Neutrophil (primary cell): ENCODE measurements around the gene BICD1.

Experiments
- H3K27ac ChIP-seq: fragments of 200-600 bp; sonication (generic); 2 replicates; pipeline ENCODE4 v1.5.1; 2016; ENCODE audit warnings: mild to moderate bottlenecking, moderate library complexity
- H3K27me3 ChIP-seq: fragments of 200-600 bp; sonication (generic); 2 replicates; pipeline ENCODE4 v1.6.0; 2016; ENCODE audit warnings: mild to moderate bottlenecking
- H3K36me3 ChIP-seq: fragments of 200-600 bp; sonication (generic); 2 replicates; pipeline ENCODE4 v1.5.1; 2017
- H3K4me1 ChIP-seq, 2 experiments: fragments of 200-600 bp in 1 of 2; sonication (generic) in 1 of 2; 1 replicate in 1 of 2; 2 replicates in 1 of 2; pipeline versions ENCODE4 v1.5.1 to v1.6.1; 2013 to 2016; ENCODE audit warnings: low read depth in 1 of 2, low read length in 1 of 2, mild to moderate bottlenecking in 1 of 2, moderate library complexity in 1 of 2; ENCODE audit not compliant: control insufficient read depth in 1 of 2, insufficient read depth in 1 of 2
- H3K4me3 ChIP-seq, 2 experiments: fragments of 200-600 bp in 1 of 2; sonication (generic) in 1 of 2; 1 replicate in 1 of 2; 2 replicates in 1 of 2; pipeline ENCODE4 v1.5.1; 2013 to 2016; ENCODE audit warnings: low read depth in 1 of 2, low read length in 1 of 2, mild to moderate bottlenecking in 1 of 2, moderate library complexity in 1 of 2
- H3K9me3 ChIP-seq: fragments of 200-600 bp; sonication (generic); 2 replicates; pipeline ENCODE4 v1.5.1; 2016
- TF ChIP-seq, protein P1 (sequence below): fragments of 200-600 bp; sonication (generic); IDR thresholded peaks from 2 replicates; pipeline ENCODE4 v1.5.1; 2016; ENCODE audit warnings: antibody characterized with exemption

BICD1 gene

DNA sequence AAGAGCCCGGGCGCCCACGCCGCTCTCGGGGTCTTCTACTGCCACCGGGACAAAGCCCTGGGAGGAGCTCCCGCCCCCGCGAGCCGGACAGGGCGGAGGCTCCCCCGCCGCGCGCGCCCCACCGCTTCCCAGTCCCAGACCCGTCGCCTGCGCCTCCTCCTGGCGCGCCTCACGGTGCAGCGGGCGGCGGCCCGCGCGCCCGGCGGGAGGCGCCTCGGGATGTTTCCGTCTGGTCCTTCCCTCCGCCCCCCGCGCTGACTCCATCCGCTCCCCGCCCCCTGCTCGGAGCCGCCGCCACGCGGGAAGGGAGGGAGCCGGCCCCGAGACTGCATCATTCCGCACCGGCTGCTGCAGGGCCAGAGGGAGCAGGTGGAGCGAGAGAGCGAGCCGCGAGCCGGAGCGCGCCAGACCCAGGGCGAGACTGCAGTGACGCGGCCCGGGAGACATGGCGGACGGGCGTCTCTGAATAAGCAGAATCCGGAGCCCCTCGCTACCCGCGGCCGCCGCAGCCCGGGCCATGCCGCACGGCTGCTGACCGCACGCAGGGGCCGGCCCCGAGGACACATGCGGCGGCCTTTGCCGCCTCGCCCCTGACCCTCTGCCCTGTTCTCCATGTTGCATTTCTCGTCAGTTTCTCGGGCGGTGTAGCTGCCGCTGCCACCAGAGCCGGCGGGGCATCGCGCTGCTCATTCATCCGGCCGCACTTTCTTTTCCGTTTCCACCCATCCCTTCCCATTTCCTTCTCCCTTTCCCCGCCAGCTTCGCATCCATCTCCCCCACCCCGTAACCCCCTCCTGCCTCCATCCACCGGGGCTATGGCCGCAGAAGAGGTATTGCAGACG lies at the start of gene BICD1:
Gene BICD1 (plus strand): TSS at position 331 of the 842 bp plus-strand sequence. CDS start 485 bp downstream, at position 816.
- peaks cover 11 to 17% of the 10 kb centered on the region in 2 experiments for H3K4me1 ChIP-seq
- TF ChIP-seq, protein P1, sequence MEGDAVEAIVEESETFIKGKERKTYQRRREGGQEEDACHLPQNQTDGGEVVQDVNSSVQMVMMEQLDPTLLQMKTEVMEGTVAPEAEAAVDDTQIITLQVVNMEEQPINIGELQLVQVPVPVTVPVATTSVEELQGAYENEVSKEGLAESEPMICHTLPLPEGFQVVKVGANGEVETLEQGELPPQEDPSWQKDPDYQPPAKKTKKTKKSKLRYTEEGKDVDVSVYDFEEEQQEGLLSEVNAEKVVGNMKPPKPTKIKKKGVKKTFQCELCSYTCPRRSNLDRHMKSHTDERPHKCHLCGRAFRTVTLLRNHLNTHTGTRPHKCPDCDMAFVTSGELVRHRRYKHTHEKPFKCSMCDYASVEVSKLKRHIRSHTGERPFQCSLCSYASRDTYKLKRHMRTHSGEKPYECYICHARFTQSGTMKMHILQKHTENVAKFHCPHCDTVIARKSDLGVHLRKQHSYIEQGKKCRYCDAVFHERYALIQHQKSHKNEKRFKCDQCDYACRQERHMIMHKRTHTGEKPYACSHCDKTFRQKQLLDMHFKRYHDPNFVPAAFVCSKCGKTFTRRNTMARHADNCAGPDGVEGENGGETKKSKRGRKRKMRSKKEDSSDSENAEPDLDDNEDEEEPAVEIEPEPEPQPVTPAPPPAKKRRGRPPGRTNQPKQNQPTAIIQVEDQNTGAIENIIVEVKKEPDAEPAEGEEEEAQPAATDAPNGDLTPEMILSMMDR = no peak
- H3K27ac ChIP-seq = no peak within 1 kb of the TSS
- H3K36me3 ChIP-seq = no peaks in the 10 kb centered on the region
- peak within 1 kb of the TSS; percentile 59 to 69 for H3K4me3 ChIP-seq
- no peaks in the 10 kb centered on the region for H3K9me3 ChIP-seq
- H3K27me3 ChIP-seq = peaks cover 55% of the 10 kb centered on the region

DNA sequence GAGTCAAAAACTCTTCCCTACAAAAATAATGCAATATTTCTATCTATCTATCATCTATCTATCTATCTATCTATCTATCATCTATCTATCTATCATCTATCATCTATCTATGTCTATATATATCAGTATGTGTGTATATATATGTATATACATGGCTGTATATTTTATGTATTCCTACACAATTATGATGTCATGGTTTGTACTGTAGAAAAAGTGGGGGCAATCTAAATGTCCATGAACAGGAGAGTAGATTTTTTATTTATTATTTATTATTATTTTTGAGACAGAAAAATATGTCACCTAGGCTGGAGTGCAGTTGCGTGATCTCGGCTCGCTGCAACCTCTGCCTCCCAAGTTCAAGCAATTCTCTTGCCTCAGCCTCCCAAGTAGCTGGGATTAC lies 45.6 kb upstream of the BICD1 start:
- H3K9me3 ChIP-seq = no peaks in the 10 kb centered on the region

DNA sequence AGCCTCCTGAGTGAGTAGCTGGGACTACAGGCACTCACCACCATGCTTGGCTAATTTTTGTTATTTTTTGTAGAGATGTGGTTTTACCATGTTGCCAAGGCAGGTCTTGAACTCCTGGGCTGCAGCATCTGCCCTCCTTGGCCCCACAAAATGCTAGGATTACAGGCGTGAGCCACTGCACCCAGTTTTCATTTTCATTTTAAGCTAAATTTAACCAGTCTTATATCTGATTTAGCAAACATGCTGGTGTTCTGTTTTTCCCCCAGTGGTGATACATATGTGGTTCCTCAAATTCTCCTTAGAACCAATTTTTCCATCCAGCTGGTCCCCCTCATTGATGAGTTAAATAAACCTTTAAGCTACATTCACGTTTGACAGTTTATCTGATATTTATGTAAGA lies 43.8 kb upstream of the BICD1 start:
- TF ChIP-seq, protein P1 = no peak
- Histone ChIP-seq H3K27ac (no peak overlapping the region), H3K9me3 (no peaks in the 10 kb centered on the region), H3K4me1 (no peaks in the 10 kb centered on the region), H3K27me3 (no peaks in the 10 kb centered on the region), H3K36me3 (no peaks in the 10 kb centered on the region), H3K4me3 (no peak overlapping the region)

More for the DNA sequence above, 45.6 kb upstream of the BICD1 start:
- no peaks in the 10 kb centered on the region for H3K36me3 ChIP-seq
- no peak overlapping the region for H3K27ac ChIP-seq
- no peaks in the 10 kb centered on the region for H3K27me3 ChIP-seq
- H3K4me1 ChIP-seq = no peaks in the 10 kb centered on the region
- no peak overlapping the region for H3K4me3 ChIP-seq
- TF ChIP-seq, protein P1 = no peak

DNA sequence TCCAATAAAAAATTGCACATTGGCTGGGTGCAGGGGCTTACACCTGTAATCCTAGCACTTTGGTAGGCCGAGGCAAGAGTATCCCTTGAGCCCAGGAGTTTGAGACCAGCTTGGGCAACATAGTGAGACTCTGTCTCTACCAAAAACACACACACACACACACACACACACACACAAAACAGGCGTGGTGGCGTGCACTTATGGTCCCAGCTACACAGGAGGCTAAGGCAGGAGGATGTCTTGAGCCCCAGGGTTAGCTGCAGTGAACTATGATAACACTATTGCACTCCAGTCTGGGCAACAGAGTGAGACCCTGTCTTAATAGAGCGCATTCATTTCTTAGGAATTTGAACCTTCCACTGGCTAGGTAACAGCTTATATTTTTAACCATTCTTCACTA lies 42.9 kb upstream of the BICD1 start:
- Histone ChIP-seq H3K36me3 (no peaks in the 10 kb centered on the region), H3K27me3 (no peaks in the 10 kb centered on the region), H3K27ac (no peak overlapping the region), H3K4me1 (no peaks in the 10 kb centered on the region), H3K9me3 (no peaks in the 10 kb centered on the region), H3K4me3 (no peak overlapping the region)
- TF ChIP-seq, protein P1 = no peak

DNA sequence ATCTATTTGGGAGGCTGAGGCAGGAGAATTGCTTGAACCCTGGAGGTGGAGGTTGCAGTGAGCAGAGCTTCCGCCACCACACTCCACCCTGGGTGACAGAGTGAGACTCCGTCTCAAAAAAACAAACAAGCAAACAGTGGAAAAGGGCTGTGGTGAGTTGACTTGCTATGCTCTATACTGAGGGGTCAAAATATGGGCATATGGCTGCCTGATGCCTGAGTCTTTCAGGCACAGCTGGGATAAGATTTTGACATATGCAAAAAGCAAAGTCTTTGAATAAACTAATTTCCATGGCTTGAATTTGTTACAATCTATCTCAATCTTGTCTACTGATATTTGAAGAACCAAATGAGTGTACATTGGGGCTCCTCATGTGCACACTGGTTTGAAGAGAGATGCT lies 40.4 kb upstream of the BICD1 start:
- TF ChIP-seq, protein P1 = no peak
- no peak overlapping the region for H3K27ac ChIP-seq

More for the DNA sequence above, 40.4 kb upstream of the BICD1 start:
- H3K27me3 ChIP-seq = no peaks in the 10 kb centered on the region
- H3K36me3 ChIP-seq = no peaks in the 10 kb centered on the region
- H3K4me3 ChIP-seq = no peak overlapping the region
- no peaks in the 10 kb centered on the region for H3K9me3 ChIP-seq
- H3K4me1 ChIP-seq = no peaks in the 10 kb centered on the region
